Panc1 (cell line): ENCODE data around the gene LYPD6B. TPM values are rescaled to one million over a fixed set of nuclear protein-coding genes. Genes with fewer than 3 reads are reported as not detected.

ENCODE experiments used
- ATAC-seq: fragments of 200-7000 bp; cut with Tn5 transposase; 2 replicates; pipeline ENCODE4 v1.9.1; 2020; ENCODE audit warnings: mild to moderate bottlenecking, moderate library complexity
- BruUV-seq: library from RNA; stranded (reverse); fragments of 400-500 nt; replicated peaks from 2 replicates; lab custom pipeline; 2021; lab: Mats Ljungman, UMichigan
- CTCF ChIA-PET: fragments of 300-600 bp; sonication (Branson Sonifier 250); formaldehyde crosslinking; loops from one replicate; lab custom pipeline; 2022; ENCODE audit warnings: antibody characterized with exemption; lab: Charles Lee
- POLR2A ChIA-PET: fragments of 300-600 bp; sonication (Branson Sonifier 250); formaldehyde crosslinking; loops from one replicate; lab custom pipeline; 2022; ENCODE audit warnings: antibody characterized with exemption; lab: Charles Lee
- DNase-seq: peaks from one replicate; pipeline ENCODE4 v3.0.0-alpha.2; 2010; ENCODE audit warnings: low read depth, low spot score
- H3K27ac ChIP-seq: 2 replicates; pipeline ENCODE4 v1.5.1; 2011; ENCODE audit warnings: mild to moderate bottlenecking, low read length, inconsistent platforms
- H3K27me3 ChIP-seq: fragments of 200-500 bp; sonication (Bioruptor generic); 2 replicates; pipeline ENCODE4 v1.6.0; 2014; ENCODE audit warnings: low read length, inconsistent platforms; ENCODE audit not compliant: control insufficient read depth, insufficient read depth
- H3K36me3 ChIP-seq: fragments of 200-500 bp; sonication (Bioruptor generic); 2 replicates; pipeline ENCODE4 v1.5.1; 2014; ENCODE audit warnings: inconsistent platforms, mild to moderate bottlenecking, low read length, moderate library complexity; ENCODE audit not compliant: control insufficient read depth, insufficient read depth
- H3K4me1 ChIP-seq: 2 replicates; pipeline ENCODE4 v1.5.1; 2011; ENCODE audit warnings: inconsistent platforms, mild to moderate bottlenecking, low read length, moderate library complexity; ENCODE audit not compliant: control insufficient read depth, insufficient read depth
- H3K4me3 ChIP-seq, 2 experiments: 2 replicates each; pipeline ENCODE4 v1.5.1; 2011 to 2012; ENCODE audit warnings: low read depth in 2 of 2, low read length in 2 of 2, mild to moderate bottlenecking in 2 of 2, inconsistent platforms in 1 of 2, moderate library complexity in 1 of 2
- H3K9me3 ChIP-seq: fragments of 200-500 bp; sonication (Bioruptor generic); 2 replicates; pipeline ENCODE4 v1.5.1; 2014; ENCODE audit warnings: low read depth, mild to moderate bottlenecking, inconsistent platforms, low read length, moderate library complexity; ENCODE audit not compliant: control insufficient read depth, insufficient read depth
- CTCF ChIP-seq: fragments of 450-650 bp; IDR thresholded peaks from 2 replicates; pipeline ENCODE4 v1.5.1; 2017; ENCODE audit warnings: mild to moderate bottlenecking
- POLR2AphosphoS5 ChIP-seq: IDR thresholded peaks from 2 replicates; pipeline ENCODE4 v1.6.1; 2012; ENCODE audit warnings: mild to moderate bottlenecking, low read depth, low read length, moderate library complexity
- SIN3A ChIP-seq: IDR thresholded peaks from 2 replicates; pipeline ENCODE4 v1.6.1; 2012; ENCODE audit warnings: low read depth, mild to moderate bottlenecking, low read length, moderate library complexity, borderline replicate concordance; ENCODE audit not compliant: insufficient read depth
- TCF7L2 ChIP-seq: IDR thresholded peaks from 2 replicates; pipeline ENCODE4 v1.6.1; 2011; ENCODE audit warnings: mild to moderate bottlenecking, low read depth, low read length, inconsistent platforms
- in situ Hi-C: cut with HindIII; loops from 2 replicates; pipeline ENCODE4 v1.10.0; 2016; ENCODE audit warnings: low sequenced_read_pairs, low pct_unique_long_range_greater_than_20kb
- intact Hi-C: fragments of 100-400 bp; cut with micrococcal nuclease; formaldehyde crosslinking; loops from one replicate; pipeline ENCODE4 v1.10.0; 2022; ENCODE audit not compliant: unreplicated experiment
- total RNA-seq: library from RNA; stranded (reverse); gene quantifications from one replicate; pipeline ENCODE4 v1.2.1, GENCODE V29; 2021; ENCODE audit not compliant: unreplicated experiment
- TF ChIP-seq, protein P1 (sequence below), 2 experiments: IDR thresholded peaks; 2 replicates each; pipeline ENCODE4 v1.6.1; 2011 to 2012; ENCODE audit warnings: low read depth in 2 of 2, control low read depth in 1 of 2, low read length in 1 of 2, mild to moderate bottlenecking in 1 of 2, moderate library complexity in 1 of 2; ENCODE audit not compliant: insufficient read depth in 1 of 2

Gene LYPD6B
- total RNA-seq, 1 experiment from 2014 or later = 2.2 TPM

GRCh38 chr2:149080971-149081370, 42.5 kb downstream of the LYPD6B start:
- Histone ChIP-seq H3K9me3 (no peaks in the 10 kb centered on the region), H3K4me3 (no peak overlapping the region), H3K27me3 (no peaks in the 10 kb centered on the region; the same call in 1 of the 2 replicates), H3K36me3 (no peaks in the 10 kb centered on the region), H3K4me1 (peaks cover 6% of the 10 kb centered on the region; the same call in 1 of the 2 replicates), H3K27ac (no peak overlapping the region)
- ATAC-seq (no peak), DNase-seq (no peak)
- TF ChIP-seq POLR2AphosphoS5 (no peak), TCF7L2 (0 out of 2 replicates have a peak, but pooled peaks have one; percentile 28), CTCF (no peak)
- POLR2A ChIA-PET = no interaction called here
- no TSS peak for BruUV-seq
- intact Hi-C loops (no loop called here), in situ Hi-C loops (no loop called here)
- CTCF ChIA-PET = no interaction called here

GRCh38 chr2:149082079-149082478, 43.6 kb downstream of the LYPD6B start:
- H3K4me1 ChIP-seq = peaks cover 6% of the 10 kb centered on the region; the same call in 1 of the 2 replicates
- H3K4me3 ChIP-seq = no peak overlapping the region
- no peaks in the 10 kb centered on the region for H3K36me3 ChIP-seq
- H3K27me3 ChIP-seq = no peaks in the 10 kb centered on the region; the same call in 1 of the 2 replicates
- no peak for DNase-seq
- CTCF ChIA-PET = no interaction called here
- no peaks in the 10 kb centered on the region for H3K9me3 ChIP-seq
- in situ Hi-C loops (no loop called here), intact Hi-C loops (no loop called here)
- no peak overlapping the region for H3K27ac ChIP-seq
- POLR2A ChIA-PET = no interaction called here
- TF ChIP-seq, protein P1, sequence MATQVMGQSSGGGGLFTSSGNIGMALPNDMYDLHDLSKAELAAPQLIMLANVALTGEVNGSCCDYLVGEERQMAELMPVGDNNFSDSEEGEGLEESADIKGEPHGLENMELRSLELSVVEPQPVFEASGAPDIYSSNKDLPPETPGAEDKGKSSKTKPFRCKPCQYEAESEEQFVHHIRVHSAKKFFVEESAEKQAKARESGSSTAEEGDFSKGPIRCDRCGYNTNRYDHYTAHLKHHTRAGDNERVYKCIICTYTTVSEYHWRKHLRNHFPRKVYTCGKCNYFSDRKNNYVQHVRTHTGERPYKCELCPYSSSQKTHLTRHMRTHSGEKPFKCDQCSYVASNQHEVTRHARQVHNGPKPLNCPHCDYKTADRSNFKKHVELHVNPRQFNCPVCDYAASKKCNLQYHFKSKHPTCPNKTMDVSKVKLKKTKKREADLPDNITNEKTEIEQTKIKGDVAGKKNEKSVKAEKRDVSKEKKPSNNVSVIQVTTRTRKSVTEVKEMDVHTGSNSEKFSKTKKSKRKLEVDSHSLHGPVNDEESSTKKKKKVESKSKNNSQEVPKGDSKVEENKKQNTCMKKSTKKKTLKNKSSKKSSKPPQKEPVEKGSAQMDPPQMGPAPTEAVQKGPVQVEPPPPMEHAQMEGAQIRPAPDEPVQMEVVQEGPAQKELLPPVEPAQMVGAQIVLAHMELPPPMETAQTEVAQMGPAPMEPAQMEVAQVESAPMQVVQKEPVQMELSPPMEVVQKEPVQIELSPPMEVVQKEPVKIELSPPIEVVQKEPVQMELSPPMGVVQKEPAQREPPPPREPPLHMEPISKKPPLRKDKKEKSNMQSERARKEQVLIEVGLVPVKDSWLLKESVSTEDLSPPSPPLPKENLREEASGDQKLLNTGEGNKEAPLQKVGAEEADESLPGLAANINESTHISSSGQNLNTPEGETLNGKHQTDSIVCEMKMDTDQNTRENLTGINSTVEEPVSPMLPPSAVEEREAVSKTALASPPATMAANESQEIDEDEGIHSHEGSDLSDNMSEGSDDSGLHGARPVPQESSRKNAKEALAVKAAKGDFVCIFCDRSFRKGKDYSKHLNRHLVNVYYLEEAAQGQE (IDR thresholded peaks at IDR 0.05; ENCODE audit: insufficient read depth in 1 of 2, low read depth in 2 of 2, low read length in 1 of 2) = no peak
- no peak for TF ChIP-seq CTCF
- no peak for TF ChIP-seq SIN3A
- TF ChIP-seq TCF7L2 = no peak
- no peak for TF ChIP-seq POLR2AphosphoS5
- ATAC-seq = no peak
- no TSS peak for BruUV-seq
